Tibial artery (tissue), 4 donors: ENCODE measurements around the gene DCANP1.

ENCODE experiments used
- DNase-seq, 2 donors: peaks; one replicate each; pipeline ENCODE4 v3.0.0-alpha.2; 2019
- H3K27ac ChIP-seq, 2 donors: fragments of 200-600 bp; sonication (generic) in 1 of 2; 1 replicate in 1 of 2; 2 replicates in 1 of 2; pipeline ENCODE4 v1.5.1; 2018 to 2019; ENCODE audit warnings: mild to moderate bottlenecking in 1 of 2
- H3K27me3 ChIP-seq, 2 donors: fragments of 200-600 bp; sonication (generic) in 1 of 2; one replicate each; pipeline versions ENCODE4 v1.5.1 to v1.6.0; 2016 to 2019
- H3K36me3 ChIP-seq, 3 donors: fragments of 200-600 bp; sonication (generic) in 2 of 3; one replicate each; pipeline ENCODE4 v1.5.1; 2016 to 2019; ENCODE audit warnings: mild to moderate bottlenecking in 2 of 3
- H3K4me1 ChIP-seq, 4 donors: fragments of 200-600 bp; sonication (generic) in 2 of 4; 1 replicate in 3 of 4; 2 replicates in 1 of 4; pipeline ENCODE4 v1.5.1; 2016 to 2019
- H3K4me3 ChIP-seq, 2 donors: fragments of 200-600 bp; sonication (generic) in 1 of 2; 1 replicate in 1 of 2; 2 replicates in 1 of 2; pipeline ENCODE4 v1.5.1; 2018 to 2019; ENCODE audit warnings: mild to moderate bottlenecking in 2 of 2
- H3K9me3 ChIP-seq, 3 donors: fragments of 200-600 bp; sonication (generic) in 1 of 3; one replicate each; pipeline ENCODE4 v1.5.1; 2016 to 2019
- CTCF ChIP-seq, 2 experiments: fragments of 200-600 bp in 1 of 2; fragments of 450-650 bp in 1 of 2; IDR thresholded peaks; one replicate each; pipeline ENCODE4 v1.5.1; 2017 to 2019; ENCODE audit warnings: antibody characterized with exemption in 2 of 2, mild to moderate bottlenecking in 1 of 2, moderate library complexity in 1 of 2
- intact Hi-C: fragments of 100-400 bp; cut with DNase I; formaldehyde crosslinking; loops from one replicate; pipeline ENCODE4 v1.15.0; 2023; ENCODE audit warnings: low total_unique reads

DCANP1 gene

GRCh38 chr5:135445306-135445985 lies 1.7 kb downstream of the DCANP1 start:
- Histone ChIP-seq H3K27me3 (peaks cover 0 to 19% of the 10 kb centered on the region in 2 donors), H3K36me3 (no peaks in the 10 kb centered on the region), H3K4me1 (no peaks in the 10 kb centered on the region), H3K4me3 (no peak overlapping the region), H3K9me3 (no peaks in the 10 kb centered on the region), H3K27ac (no peak overlapping the region)
- intact Hi-C loops: no loop called here
- no peak for DNase-seq
- no peak for TF ChIP-seq CTCF (IDR thresholded peaks at IDR 0.05)

GRCh38 chr5:135444881-135445280 lies 2.3 kb downstream of the DCANP1 start:
- Histone ChIP-seq H3K27ac (no peak overlapping the region), H3K27me3 (peaks cover 0 to 19% of the 10 kb centered on the region in 2 donors), H3K4me3 (no peak overlapping the region), H3K36me3 (no peaks in the 10 kb centered on the region), H3K9me3 (no peaks in the 10 kb centered on the region), H3K4me1 (no peaks in the 10 kb centered on the region)
- DNase-seq: no peak
- TF ChIP-seq CTCF (IDR thresholded peaks at IDR 0.05): no peak
- intact Hi-C loops: no loop called here

DNA sequence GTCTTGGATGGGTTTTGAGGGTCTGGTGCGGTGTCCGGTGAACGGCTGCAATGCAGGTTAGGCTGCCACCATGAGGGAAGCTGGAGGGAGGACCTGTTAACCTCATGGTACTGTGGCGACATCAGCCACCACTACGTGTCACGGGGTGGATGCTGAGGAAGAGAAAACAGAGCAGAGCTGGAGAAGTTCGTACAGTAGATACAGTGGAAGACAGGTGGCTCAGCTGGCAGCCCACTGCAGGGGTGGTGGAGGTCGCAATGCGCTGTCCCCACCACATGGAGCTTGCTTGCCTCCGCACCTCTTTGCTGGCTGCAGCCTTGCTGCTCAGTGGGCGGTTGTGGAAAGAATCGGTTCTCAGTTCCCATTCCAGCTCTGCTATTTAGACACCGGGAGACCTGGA lies 2.8 kb downstream of the DCANP1 start:
- intact Hi-C loops: no loop called here
- DNase-seq: no peak
- no peaks in the 10 kb centered on the region for H3K4me1 ChIP-seq
- no peak overlapping the region for H3K4me3 ChIP-seq
- H3K36me3 ChIP-seq: no peaks in the 10 kb centered on the region
- H3K27me3 ChIP-seq: peaks cover 0 to 19% of the 10 kb centered on the region in 2 donors
- H3K9me3 ChIP-seq: no peaks in the 10 kb centered on the region
- no peak for TF ChIP-seq CTCF (IDR thresholded peaks at IDR 0.05)
- no peak overlapping the region for H3K27ac ChIP-seq

DNA sequence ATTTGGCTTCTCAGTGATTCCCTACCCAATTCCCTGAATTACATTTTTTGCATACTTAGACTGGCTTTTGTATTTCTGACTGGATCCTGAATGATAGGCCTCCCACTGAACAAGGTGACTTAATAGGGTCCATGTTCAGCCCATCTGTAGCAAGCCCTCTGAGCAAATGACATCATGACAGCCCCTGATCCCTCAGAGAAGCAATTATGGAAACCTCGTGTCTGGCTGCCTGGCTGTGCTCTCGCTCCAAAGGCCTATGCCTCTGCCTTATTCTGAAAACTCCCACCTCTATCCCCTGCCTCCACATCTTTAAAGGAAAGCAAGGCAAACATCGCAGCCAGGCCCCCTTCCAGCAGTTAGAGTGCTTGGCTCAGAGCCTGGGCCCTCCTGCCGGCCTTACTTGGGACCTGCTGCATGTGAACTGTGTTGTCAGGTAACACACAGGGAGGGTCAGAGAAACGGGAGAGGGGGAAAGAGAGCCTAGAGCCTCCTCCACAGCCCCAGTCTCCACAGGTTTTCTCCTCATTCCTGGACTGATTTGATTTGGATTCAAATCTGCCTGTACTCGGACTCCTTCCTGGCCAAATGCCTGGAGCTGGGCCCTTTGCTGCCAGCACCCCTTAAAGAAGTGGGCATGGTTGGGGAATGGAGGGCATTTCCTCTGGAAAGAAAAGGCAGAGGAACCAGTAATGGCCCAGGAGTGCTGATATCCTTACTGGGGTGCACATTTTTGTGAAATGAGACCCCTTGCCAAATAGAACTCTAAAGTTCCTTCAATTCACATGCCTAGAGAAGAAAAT lies 3.8 kb downstream of the DCANP1 start:
- Histone ChIP-seq H3K4me3 (no peak overlapping the region), H3K36me3 (no peaks in the 10 kb centered on the region), H3K4me1 (peaks cover 0 to 4% (median 0%) of the 10 kb centered on the region in 4 donors), H3K27me3 (peaks cover 0 to 15% of the 10 kb centered on the region in 2 donors), H3K9me3 (no peaks in the 10 kb centered on the region), H3K27ac (no peak overlapping the region)
- TF ChIP-seq CTCF (IDR thresholded peaks at IDR 0.05): no peak
- no peak for DNase-seq
- intact Hi-C loops: no loop called here

DNA sequence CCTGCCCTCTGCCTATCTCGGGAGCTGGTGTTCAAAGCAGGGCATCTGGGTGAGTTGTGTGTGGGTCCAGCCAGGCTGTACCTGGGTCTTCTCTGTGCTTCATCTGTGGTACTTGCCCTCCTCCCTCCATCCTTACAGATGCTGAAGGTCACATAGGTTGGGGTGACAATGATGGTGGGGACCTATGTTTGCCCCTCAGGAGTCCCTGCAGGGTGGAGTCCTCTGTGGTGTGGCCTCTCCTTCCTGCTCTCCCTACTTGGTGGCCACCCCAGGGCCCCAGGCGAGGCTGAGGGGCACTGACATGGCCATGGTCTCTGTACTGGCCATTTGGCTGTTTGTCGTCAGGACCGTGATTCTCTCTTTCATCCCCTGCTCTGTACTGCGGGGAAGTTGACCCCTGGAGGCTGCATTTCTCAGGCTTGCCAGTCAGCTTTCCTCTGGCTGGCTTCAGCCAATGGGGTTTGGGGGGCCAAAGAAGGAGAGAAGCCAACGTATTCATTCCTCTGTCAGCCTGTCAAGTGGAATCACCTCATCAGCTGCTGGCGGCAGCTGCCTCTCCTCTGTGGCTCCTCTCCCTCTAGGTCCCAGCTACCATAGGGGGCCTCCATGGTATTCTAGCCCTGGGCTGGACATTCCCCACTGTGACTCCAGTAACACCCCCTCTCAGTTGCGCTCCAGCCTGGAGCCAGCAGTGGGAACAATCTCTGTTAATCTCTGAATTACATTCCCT lies 4.6 kb downstream of the DCANP1 start:
- peaks cover 0 to 10% of the 10 kb centered on the region in 2 donors for H3K27me3 ChIP-seq
- TF ChIP-seq CTCF (IDR thresholded peaks at IDR 0.05): no peak
- H3K9me3 ChIP-seq: no peaks in the 10 kb centered on the region
- intact Hi-C loops: no loop called here
- DNase-seq: no peak
- H3K27ac ChIP-seq: no peak overlapping the region
- no peaks in the 10 kb centered on the region for H3K36me3 ChIP-seq
- peaks cover 0 to 9% (median 2%) of the 10 kb centered on the region in 4 donors for H3K4me1 ChIP-seq
- no peak overlapping the region for H3K4me3 ChIP-seq
